Cardiac fibroblast (primary cell): ENCODE measurements around the gene SMURF1.

Experiments used
- DNase-seq, 2 donors: peaks; one replicate each; pipeline versions ENCODE4 v3.0.0 to v3.0.0-alpha.2; 2010; ENCODE audit warnings: low read depth in 2 of 2
- H3K4me3 ChIP-seq, 2 donors: replicated peaks in 1 of 2; 1 replicate in 1 of 2; 2 replicates in 1 of 2; pipeline ENCODE4 v1.5.1; 2011; ENCODE audit warnings: low read depth in 2 of 2, low read length in 2 of 2, mild to moderate bottlenecking in 2 of 2, moderate library complexity in 1 of 2
- TF ChIP-seq, protein P1 (sequence below): IDR thresholded peaks from one replicate; pipeline ENCODE4 v1.5.1; 2011; ENCODE audit warnings: low read depth, mild to moderate bottlenecking, low read length, inconsistent platforms

SMURF1 gene

DNA sequence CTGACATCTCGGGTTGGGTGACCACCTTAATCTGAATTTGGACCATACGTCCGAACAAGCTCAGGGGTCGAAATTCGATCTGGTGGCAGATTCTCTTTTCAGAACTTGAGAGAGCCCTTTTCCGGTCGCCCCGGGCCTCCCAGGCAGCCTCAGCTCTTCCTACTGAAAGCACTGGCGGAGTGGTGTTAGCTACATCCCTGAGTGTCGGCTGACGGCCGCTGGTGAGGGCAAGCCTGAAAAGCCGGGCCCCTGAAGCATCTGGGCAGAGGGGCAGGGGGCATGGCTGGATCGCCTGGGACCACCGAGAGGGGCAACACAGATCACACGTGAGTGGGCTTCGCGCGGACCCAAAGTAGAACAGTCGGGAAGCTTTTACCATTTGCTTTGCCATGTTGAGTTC, 116.1 kb downstream of the SMURF1 start:
- H3K4me3 ChIP-seq = no peak overlapping the region
- DNase-seq = no peak
- TF ChIP-seq, protein P1, sequence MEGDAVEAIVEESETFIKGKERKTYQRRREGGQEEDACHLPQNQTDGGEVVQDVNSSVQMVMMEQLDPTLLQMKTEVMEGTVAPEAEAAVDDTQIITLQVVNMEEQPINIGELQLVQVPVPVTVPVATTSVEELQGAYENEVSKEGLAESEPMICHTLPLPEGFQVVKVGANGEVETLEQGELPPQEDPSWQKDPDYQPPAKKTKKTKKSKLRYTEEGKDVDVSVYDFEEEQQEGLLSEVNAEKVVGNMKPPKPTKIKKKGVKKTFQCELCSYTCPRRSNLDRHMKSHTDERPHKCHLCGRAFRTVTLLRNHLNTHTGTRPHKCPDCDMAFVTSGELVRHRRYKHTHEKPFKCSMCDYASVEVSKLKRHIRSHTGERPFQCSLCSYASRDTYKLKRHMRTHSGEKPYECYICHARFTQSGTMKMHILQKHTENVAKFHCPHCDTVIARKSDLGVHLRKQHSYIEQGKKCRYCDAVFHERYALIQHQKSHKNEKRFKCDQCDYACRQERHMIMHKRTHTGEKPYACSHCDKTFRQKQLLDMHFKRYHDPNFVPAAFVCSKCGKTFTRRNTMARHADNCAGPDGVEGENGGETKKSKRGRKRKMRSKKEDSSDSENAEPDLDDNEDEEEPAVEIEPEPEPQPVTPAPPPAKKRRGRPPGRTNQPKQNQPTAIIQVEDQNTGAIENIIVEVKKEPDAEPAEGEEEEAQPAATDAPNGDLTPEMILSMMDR = no peak

DNA sequence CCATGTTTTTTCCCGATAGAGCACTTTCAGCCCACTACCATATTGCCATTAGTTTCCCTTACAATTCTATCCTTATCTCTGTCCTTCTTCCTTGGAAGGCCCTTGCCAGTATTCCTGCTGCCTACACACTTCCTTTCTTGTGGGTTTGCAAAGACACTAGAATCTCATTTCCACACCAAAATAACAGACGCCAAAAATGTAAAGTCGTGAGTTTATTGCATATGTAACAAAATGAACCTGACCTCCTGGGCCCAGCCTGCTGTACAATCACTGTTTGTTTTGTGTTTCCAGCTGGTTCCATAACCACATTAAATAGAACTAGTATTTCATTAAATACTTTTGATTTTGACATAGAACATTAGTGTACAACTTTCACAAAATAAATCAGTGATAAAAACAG, 116.7 kb downstream of the SMURF1 start:
- H3K4me3 ChIP-seq = no peak overlapping the region
- TF ChIP-seq, protein P1 = no peak
- peak in 1 of 2 donors; percentile 66 for DNase-seq

DNA sequence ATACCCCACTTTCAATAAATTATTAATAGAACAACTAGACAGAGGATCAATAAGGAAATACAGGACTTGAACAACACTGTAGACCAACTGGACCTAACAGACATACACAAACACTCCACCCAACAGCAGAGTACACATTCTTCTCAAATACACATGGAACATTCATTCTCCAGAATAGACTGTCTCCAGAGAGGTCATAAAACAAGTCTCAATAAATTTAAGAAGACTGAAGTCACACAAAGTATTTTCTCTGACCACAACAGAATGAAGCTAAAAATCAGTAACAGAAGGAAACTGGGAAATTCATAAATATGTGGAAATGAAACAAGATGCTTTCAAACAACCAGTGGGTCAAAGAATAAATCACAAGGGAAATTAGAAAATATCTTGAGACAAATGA, 119.8 kb downstream of the SMURF1 start:
- no peak for DNase-seq
- TF ChIP-seq, protein P1 = no peak
- no peak overlapping the region for H3K4me3 ChIP-seq

DNA sequence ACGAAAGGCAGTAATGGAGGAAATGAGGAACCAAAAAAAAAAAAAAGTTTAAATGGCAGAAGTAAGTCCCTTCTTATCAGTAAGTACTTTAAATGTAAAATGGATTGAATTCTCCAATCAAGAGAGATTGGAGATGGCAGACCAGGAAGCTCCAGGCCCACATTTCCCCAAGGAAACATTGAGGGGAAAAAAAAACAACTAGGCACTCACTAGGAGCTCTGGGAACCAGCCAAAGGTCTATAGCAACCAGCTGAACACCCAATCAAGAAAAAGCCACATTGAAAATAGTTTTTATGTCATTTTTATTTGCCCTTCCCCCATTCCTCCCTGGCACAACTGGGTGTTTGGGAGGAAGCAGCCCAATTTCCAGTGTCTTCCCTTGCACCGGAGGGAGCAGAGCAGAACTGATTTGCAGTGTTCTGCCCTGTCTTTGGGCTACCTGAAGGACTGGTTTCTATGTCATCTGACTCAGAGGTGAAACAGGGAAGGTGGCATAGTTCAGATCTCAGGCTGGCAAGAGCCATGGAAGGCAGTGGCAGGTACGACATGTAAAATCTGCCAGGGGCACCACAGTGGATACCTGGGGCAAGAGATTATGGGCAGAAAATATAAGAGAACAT, 121.9 kb downstream of the SMURF1 start:
- DNase-seq = peak; percentile 32 to 40
- TF ChIP-seq, protein P1 = no peak
- no peak overlapping the region for H3K4me3 ChIP-seq

- no peak overlapping the region for H3K4me3 ChIP-seq
- TF ChIP-seq, protein P1 = no peak
- no peak for DNase-seq
Observed at GRCh38 chr7:99020413-99020715, 123.5 kb downstream of the SMURF1 start.

DNA sequence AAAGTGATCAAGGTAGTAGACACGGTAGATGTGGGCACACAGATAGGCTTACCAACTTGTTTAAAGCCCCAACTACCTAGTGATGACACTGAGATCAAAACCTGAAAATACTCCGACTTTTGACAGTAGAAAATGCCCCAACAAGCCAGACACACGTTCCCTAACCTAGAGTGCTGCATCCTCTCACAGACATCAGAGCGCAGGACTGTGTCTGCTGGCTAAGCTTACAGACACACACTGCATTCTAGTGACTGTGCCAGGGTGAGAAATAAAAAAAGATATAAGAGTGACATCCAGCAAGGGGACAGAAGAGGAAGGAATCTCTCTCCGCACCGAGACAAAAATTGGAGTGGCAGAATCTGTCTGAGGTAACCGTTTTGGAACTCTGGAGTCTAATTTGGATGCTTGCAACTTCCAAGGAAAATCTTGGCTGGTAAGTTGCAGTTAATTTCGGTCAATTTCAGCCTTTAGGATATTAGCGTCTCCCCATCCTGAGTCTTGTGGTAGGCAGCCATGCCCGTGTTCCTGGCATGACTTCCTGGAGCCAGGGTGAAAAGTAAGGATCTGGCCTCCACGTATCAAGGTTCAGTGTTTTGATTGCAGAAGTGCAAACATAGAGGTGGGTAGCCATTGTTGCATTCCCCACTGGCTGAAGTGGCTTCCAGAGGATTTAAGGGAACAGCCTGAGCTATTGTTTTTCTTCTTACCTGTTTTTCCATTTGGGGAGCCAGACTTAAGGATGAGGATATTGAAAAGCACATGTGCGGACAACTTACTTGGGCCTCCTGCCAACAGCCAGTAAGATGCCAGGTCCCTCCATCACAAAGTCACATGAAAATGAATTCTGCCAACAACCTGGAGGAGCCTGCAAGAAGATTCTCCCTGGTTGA, 124.1 kb downstream of the SMURF1 start:
- DNase-seq = no peak
- no peak overlapping the region for H3K4me3 ChIP-seq
- TF ChIP-seq, protein P1 = no peak
